ENCODE measurements around the gene ROBO1. TPM values are rescaled to one million over a fixed set of nuclear protein-coding genes. Genes with fewer than 3 reads are reported as not detected.

The ROBO1 gene
- total and polyA plus RNA-seq, 2 donors (not counting 1 experiment from before 2014, with no cell fraction given), result 0.27 to 3.2 TPM

DNA sequence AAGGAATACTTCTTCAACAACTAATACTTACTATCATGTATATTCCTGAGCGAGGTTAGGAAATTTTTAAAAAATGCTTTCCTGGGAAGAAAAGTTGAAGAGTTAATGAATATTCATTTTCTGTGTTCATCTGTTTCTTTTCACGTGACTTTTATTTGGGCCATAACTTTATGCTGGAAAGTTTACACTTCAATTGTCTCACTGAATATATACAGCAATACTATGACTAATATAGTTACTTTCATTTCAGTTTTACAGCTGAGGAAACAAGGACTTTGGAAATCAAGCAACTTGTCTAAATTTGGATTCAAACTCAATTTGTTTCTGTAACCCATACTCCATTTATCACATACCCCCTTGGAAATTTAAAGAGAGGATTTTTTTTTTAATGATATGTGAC lies 894.2 kb downstream of the ROBO1 start:
- no peaks in the 10 kb centered on the region for H3K4me1 ChIP-seq (ENCODE audit: control insufficient read depth in 2 of 2, insufficient read depth in 2 of 2, low read length in 2 of 2)
- H4K20me1 ChIP-seq (ENCODE audit: control insufficient read depth, insufficient read depth, low read length, poor library complexity, severe bottlenecking), result no peaks in the 10 kb centered on the region
- H3K9me3 ChIP-seq (ENCODE audit: control extremely low read depth in 1 of 3, control insufficient read depth in 2 of 3, insufficient read depth in 1 of 3, low read length in 2 of 3), result no peaks in the 10 kb centered on the region
- no peak overlapping the region for H3K4me3 ChIP-seq (ENCODE audit: control extremely low read depth in 1 of 5, extremely low read depth in 1 of 5, insufficient read depth in 1 of 5, low read depth in 2 of 5, low read length in 4 of 5)
- H3K79me2 ChIP-seq (ENCODE audit: control insufficient read depth, insufficient read depth, low read length), result no peaks in the 10 kb centered on the region
- DNase-seq, result no peak
- H3K36me3 ChIP-seq (replicated peaks in 1 of 2; ENCODE audit: control extremely low read depth in 1 of 2, control insufficient read depth in 1 of 2, extremely low read depth in 1 of 2, insufficient read depth in 2 of 2, low read length in 1 of 2), result no peaks in the 10 kb centered on the region
- H3K4me1 Mint-ChIP-seq, result no peaks in the 10 kb centered on the region
- no peaks in the 10 kb centered on the region for H3K27me3 ChIP-seq (replicated peaks in 1 of 4; ENCODE audit: control extremely low read depth in 1 of 4, control insufficient read depth in 3 of 4, insufficient read depth in 4 of 4, low read length in 3 of 4)
- ChIA-PET POLR2A (no interaction called here), CTCF (no interaction called here)
- no CpG with 5 or more reads among the region's 2 CpGs for WGBS (ENCODE audit: insufficient coverage)
- no peak for TF ChIP-seq EZH2 (IDR thresholded peaks at IDR 0.05; ENCODE audit: borderline replicate concordance, insufficient read depth, low read depth, low read length, poor library complexity, severe bottlenecking)
- TF ChIP-seq, protein P1, sequence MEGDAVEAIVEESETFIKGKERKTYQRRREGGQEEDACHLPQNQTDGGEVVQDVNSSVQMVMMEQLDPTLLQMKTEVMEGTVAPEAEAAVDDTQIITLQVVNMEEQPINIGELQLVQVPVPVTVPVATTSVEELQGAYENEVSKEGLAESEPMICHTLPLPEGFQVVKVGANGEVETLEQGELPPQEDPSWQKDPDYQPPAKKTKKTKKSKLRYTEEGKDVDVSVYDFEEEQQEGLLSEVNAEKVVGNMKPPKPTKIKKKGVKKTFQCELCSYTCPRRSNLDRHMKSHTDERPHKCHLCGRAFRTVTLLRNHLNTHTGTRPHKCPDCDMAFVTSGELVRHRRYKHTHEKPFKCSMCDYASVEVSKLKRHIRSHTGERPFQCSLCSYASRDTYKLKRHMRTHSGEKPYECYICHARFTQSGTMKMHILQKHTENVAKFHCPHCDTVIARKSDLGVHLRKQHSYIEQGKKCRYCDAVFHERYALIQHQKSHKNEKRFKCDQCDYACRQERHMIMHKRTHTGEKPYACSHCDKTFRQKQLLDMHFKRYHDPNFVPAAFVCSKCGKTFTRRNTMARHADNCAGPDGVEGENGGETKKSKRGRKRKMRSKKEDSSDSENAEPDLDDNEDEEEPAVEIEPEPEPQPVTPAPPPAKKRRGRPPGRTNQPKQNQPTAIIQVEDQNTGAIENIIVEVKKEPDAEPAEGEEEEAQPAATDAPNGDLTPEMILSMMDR (IDR thresholded peaks at IDR 0.05), result no peak
- no peak overlapping the region for H2AFZ ChIP-seq (ENCODE audit: insufficient read depth, low read depth, low read length, poor library complexity, severe bottlenecking)
- no peak overlapping the region for H3K9ac ChIP-seq (ENCODE audit: low read length)
- no peaks in the 10 kb centered on the region for H3K27me3 Mint-ChIP-seq
- H3K4me2 ChIP-seq (replicated peaks; ENCODE audit: low read depth, low read length, poor library complexity, severe bottlenecking), result no peak overlapping the region
- no peak overlapping the region for H3K27ac ChIP-seq (ENCODE audit: low read length in 2 of 2)
- H3K27ac Mint-ChIP-seq, result no peak overlapping the region
- no peak for ATAC-seq (ENCODE audit: low read depth)
- intact Hi-C loops (cut with micrococcal nuclease), result no loop called here
- H3K4me3 Mint-ChIP-seq, result no peak overlapping the region
- peaks cover 2% of the 10 kb centered on the region for H3K9me3 Mint-ChIP-seq (ENCODE audit: insufficient read depth)

DNA sequence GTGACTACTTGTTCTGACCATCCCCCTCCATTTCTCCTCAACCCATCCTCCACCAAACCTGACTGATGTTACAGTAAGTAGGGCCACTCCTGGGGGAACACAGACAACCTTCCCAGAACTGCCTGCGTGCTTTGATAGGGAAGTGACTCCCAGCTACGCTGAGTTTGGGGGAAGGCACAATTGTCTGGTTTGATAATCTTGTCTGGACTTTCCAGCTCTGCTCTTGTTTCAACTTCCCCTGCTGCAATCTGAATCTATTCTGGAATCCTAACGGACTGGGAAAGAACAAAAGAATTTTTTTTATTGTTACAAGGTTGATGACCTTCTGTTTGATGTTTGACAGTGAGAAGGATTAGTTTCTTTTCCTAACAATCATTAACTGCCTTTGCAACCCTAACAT lies 895.6 kb downstream of the ROBO1 start:
- no peak for DNase-seq
- CTCF ChIA-PET, result no interaction called here
- intact Hi-C loops (cut with micrococcal nuclease), result no loop called here
- Histone ChIP-seq H3K27me3 (replicated peaks in 1 of 4; ENCODE audit: control extremely low read depth in 1 of 4, control insufficient read depth in 3 of 4, insufficient read depth in 4 of 4, low read length in 3 of 4) (no peaks in the 10 kb centered on the region), H3K9me3 (ENCODE audit: control extremely low read depth in 1 of 3, control insufficient read depth in 2 of 3, insufficient read depth in 1 of 3, low read length in 2 of 3) (no peaks in the 10 kb centered on the region), H3K79me2 (ENCODE audit: control insufficient read depth, insufficient read depth, low read length) (no peaks in the 10 kb centered on the region), H4K20me1 (ENCODE audit: control insufficient read depth, insufficient read depth, low read length, poor library complexity, severe bottlenecking) (no peaks in the 10 kb centered on the region), H3K9ac (ENCODE audit: low read length) (no peak overlapping the region), H3K4me2 (replicated peaks; ENCODE audit: low read depth, low read length, poor library complexity, severe bottlenecking) (no peak overlapping the region), H2AFZ (ENCODE audit: insufficient read depth, low read depth, low read length, poor library complexity, severe bottlenecking) (no peak overlapping the region), H3K36me3 (replicated peaks in 1 of 2; ENCODE audit: control extremely low read depth in 1 of 2, control insufficient read depth in 1 of 2, extremely low read depth in 1 of 2, insufficient read depth in 2 of 2, low read length in 1 of 2) (no peaks in the 10 kb centered on the region), H3K27ac (ENCODE audit: low read length in 2 of 2) (no peak overlapping the region), H3K4me1 (ENCODE audit: control insufficient read depth in 2 of 2, insufficient read depth in 2 of 2, low read length in 2 of 2) (no peaks in the 10 kb centered on the region), H3K4me3 (ENCODE audit: control extremely low read depth in 1 of 5, extremely low read depth in 1 of 5, insufficient read depth in 1 of 5, low read depth in 2 of 5, low read length in 4 of 5) (no peak overlapping the region)
- no peaks in the 10 kb centered on the region for H3K27me3 Mint-ChIP-seq
- 84% methylated on average over 2 of the region's 3 CpGs for WGBS (ENCODE audit: insufficient coverage)
- TF ChIP-seq EZH2 (IDR thresholded peaks at IDR 0.05; ENCODE audit: borderline replicate concordance, insufficient read depth, low read depth, low read length, poor library complexity, severe bottlenecking), result no peak
- TF ChIP-seq, protein P1 (IDR thresholded peaks at IDR 0.05), result no peak
- POLR2A ChIA-PET, result no interaction called here
- ATAC-seq (ENCODE audit: low read depth), result no peak
- H3K9me3 Mint-ChIP-seq (ENCODE audit: insufficient read depth), result peaks cover 2% of the 10 kb centered on the region
- H3K4me1 Mint-ChIP-seq, result no peaks in the 10 kb centered on the region
- no peak overlapping the region for H3K4me3 Mint-ChIP-seq
- no peak overlapping the region for H3K27ac Mint-ChIP-seq

Measured in B cell (primary cell).